PC-9 (cell line): ENCODE measurements around the gene TTYH1.

Source experiments
- EZH2 ChIP-seq: fragments of 200-600 bp; sonication (generic); IDR thresholded peaks from 2 replicates; pipeline ENCODE4 v1.8.0; 2017; ENCODE audit warnings: antibody characterized with exemption, low read depth
- TF ChIP-seq, protein P1 (sequence below): fragments of 200-600 bp; sonication (generic); conservative IDR thresholded peaks from 2 replicates; pipeline ENCODE4 v1.6.1; 2017; ENCODE audit warnings: mixed run types, antibody characterized with exemption, mild to moderate bottlenecking, moderate library complexity

DNA sequence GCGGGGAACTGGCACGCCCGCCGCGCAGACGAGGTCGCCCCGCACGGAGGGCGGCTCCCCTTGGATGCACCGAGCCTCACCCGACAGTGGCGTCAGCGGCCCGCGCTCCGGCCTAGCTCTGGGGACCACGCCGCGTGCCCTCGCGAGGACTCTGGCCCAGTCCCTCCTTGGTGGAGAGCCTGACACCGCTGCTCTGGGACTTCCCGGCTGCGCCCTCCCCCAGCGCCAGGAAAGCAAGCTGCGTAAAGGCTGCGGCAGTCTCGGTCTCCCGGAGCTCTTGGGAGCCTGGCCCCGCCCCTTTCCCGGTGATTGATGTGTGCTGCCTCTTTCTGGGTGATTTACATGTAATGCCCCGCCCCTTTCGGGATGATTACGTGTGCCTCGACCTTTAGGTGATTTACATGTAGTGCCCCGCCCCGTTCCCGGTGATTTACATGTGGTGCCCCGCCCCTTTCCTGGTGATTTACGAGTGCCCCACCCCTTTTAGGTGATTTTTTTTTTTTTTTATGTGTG, 48.3 kb downstream of the TTYH1 start, which contains the start of gene LENG9:
- TF ChIP-seq, protein P1, sequence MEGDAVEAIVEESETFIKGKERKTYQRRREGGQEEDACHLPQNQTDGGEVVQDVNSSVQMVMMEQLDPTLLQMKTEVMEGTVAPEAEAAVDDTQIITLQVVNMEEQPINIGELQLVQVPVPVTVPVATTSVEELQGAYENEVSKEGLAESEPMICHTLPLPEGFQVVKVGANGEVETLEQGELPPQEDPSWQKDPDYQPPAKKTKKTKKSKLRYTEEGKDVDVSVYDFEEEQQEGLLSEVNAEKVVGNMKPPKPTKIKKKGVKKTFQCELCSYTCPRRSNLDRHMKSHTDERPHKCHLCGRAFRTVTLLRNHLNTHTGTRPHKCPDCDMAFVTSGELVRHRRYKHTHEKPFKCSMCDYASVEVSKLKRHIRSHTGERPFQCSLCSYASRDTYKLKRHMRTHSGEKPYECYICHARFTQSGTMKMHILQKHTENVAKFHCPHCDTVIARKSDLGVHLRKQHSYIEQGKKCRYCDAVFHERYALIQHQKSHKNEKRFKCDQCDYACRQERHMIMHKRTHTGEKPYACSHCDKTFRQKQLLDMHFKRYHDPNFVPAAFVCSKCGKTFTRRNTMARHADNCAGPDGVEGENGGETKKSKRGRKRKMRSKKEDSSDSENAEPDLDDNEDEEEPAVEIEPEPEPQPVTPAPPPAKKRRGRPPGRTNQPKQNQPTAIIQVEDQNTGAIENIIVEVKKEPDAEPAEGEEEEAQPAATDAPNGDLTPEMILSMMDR, result no peak
- TF ChIP-seq EZH2, result no peak
